Stimulated activated CD4-positive, alpha-beta T cell treated with anti-CD3 and anti-CD28 coated beads, Interleukin-2, amount 100 ng/mL, for 24 hours (primary cell): ENCODE results near the gene RHOU.

Source experiments
- DNase-seq, 2 donors: peaks; one replicate each; pipeline ENCODE4 v3.0.0-alpha.2; 2020

RHOU gene

DNA sequence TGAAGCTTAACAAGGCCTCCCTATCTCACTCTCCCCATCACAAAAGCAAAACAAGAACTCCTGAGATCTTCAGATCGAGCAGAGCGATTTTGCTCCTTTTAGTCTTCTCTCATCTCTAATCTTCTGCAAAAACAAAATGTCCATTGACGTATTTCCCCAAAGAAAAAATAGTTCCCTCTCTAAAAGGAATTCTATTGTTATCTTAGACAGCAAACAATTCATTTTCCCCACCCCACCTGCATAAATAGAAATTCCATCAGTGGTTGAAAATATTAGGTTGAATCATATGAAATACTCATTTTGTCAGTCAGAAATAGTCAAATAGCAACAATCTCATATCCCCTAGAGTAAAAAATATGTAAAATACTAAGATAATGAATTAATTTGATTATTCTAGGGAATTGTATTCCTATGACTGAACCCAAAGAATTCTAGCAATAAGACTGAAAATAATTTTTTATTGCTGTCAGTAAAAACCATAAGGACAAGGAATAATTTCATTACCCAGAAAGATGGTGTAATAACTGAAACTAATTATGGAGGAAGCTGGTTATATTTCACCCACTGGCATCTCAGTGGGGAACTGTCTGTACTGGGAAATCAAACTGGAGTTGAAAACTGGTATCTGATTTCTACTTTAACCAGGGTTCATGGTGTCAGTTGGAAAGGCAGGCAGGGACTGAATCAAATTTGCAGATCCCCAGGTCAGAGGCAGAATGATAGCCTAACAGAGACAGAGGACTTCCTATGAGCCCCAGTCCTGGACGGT, 51.3 kb downstream of the RHOU start:
- DNase-seq, result no peak

DNA sequence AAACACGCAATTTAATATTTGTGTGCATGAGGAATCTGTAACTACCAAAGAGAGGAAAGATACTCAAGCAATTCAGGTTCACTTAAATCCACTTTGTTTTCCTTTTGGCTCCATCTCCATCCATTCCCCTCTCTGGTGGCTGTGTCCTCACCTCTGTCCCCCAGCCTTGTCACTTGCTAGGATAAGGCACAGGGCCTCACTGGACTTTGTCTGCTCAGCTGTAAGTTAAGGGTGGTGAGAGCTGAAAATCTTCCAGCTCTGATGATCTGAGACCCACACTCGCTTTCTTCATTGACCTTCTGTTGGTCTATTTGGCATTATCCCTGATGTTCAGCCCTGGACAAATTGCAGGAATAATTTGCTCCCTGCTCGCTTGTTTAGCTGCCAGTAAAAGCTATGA, 56.5 kb downstream of the RHOU start:
- no peak for DNase-seq

DNA sequence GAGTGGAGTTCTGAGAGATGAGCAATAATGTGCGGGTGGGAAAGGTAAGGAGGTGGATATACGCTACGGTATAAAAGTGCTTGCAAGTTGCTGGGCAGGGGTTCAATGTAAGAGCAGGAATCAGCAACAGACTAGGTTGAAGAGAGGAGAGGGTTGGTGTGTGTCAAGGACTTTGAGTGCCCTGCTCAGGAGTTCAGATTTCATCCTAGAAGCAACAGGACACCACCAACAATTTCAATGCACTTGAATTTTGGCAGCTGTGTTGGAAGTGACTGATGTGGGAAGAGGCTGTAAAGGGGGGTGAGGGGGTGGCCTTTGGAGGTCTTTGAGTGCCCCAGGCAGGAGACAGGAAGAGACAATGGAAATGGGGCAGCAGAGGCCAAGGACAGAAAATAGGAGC, 57.3 kb downstream of the RHOU start:
- no peak for DNase-seq

DNA sequence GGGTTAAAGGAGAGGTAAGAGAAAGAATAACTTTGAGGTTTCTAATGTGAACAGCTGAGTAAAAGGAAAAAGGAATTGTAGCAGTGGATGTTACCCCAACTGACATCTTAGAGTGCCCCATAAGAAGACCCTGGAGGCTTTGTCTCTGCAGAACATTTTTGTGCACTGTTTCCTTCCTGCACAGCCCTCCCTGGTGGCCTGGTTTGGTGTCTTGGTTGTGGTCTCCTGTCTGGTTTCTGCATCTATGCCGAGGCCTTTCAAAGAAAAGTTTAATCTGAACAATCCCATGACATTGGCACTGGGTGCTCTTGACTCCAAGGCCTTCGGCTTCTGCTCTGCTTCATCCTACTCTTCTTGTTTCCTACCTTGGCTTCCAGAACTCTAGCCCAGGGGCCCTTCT, 57.8 kb downstream of the RHOU start:
- peak in 1 of 2 donors; percentile 7 for DNase-seq

DNA sequence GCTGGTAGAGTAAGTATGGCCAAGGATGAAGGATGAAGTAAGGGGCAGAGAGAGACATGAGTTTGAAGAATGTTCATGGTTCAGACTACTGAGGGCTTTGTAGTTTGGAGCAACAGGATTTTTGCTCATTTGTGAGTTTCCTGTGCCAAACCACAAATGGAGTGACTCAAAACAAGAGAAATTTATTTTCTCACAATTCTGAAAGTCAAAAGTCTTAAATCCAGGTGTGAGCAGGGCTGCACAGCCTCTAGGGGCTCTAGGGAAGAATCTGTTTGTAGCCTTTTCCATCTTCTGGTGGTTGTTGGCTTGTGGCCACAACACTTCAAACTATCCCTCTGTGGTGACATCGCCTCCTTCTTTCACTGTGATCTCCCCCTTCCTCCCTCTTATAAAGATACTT, 58.9 kb downstream of the RHOU start:
- DNase-seq, result peak; percentile 33 to 40

DNA sequence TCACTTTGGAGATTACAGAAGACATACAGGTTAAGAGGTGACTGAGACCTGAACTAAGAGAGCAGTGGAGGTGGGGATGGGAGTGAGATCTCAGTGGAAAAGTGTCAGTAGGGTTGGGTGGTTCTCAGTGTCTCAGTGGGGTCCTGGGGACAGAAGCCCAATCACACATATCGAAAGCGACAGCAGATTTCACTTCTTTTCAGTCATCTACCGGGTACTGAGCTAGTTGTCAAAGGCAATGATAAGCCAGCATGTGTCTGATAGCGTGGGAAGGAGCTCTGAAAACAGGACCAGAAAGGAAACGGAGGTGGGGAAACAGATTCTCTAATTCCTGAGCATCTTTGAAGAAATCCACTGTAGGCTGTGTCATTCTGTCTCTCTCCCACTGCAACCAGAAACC, 59.5 kb downstream of the RHOU start:
- peak; percentile 38 to 57 for DNase-seq

DNA sequence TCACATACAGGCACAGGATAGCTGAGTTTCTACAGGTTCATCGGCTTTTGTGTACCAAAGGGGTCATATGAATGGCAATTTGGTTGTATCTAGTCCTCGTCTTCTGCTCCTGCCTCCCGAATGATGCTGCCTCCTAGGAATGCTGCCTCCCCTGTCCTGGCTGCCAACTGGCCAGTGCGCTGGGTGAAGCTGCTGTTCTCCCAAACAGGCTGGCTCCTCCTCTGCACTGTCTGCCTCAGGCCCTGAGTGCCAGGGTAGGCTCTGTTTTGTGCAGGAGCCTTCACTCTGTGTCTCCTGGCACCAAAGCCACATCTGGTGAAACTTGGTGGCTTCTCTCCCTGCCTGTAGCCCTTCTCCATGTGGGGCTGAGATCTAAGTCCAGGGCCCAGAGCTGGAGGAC, 60.3 kb downstream of the RHOU start:
- DNase-seq, result no peak
